Stomach (tissue), 4 donors: ENCODE measurements around the gene JAK2.

Experiments
- POLR2A ChIP-seq, 4 donors: fragments of 450-650 bp; IDR thresholded peaks; one replicate each; pipeline ENCODE4 v1.6.1; 2016; ENCODE audit warnings: antibody characterized with exemption in 4 of 4, control low read depth in 2 of 4, mild to moderate bottlenecking in 1 of 4, moderate library complexity in 1 of 4
- TF ChIP-seq, protein P1 (sequence below), 7 experiments: fragments of 450-650 bp in 4 of 7; fragments of 200-600 bp in 3 of 7; sonication (generic) in 3 of 7; IDR thresholded peaks; one replicate each; pipeline ENCODE4 v1.5.1; 2016 to 2019; ENCODE audit warnings: antibody characterized with exemption in 7 of 7, control low read depth in 2 of 7, mild to moderate bottlenecking in 1 of 7

DNA sequence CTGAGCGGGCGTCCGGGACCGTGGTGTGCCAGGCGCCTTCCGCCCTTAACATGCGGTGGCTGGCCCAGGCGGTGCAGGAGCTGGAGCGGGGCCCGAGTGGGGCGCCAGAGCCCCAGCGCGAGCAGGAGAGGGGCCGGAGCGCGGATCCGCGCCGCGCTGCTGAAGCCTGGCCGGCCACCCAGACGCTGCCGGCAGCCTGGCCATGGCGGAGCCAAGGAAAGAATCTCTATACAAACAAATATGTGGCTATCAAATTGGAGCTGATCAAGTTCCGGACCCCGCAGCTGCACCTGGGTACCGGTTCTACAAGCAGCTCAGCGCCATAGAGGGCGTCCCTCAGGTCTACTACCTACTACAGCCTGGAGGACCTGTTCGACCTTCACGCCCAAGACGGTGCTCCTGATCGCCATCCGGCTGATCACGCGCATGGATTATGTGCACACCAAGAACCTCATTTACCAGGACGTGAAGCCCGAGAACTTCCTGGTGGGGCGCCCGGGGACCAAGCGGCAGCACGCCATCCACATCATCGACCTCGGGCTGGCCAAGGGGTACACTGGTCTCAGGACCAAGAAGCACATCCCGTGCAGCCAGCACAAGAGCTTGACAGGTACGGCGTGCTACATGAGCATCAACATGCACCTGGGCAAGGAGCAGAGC lies 55.8 kb downstream of the JAK2 start:
- TF ChIP-seq, protein P1, sequence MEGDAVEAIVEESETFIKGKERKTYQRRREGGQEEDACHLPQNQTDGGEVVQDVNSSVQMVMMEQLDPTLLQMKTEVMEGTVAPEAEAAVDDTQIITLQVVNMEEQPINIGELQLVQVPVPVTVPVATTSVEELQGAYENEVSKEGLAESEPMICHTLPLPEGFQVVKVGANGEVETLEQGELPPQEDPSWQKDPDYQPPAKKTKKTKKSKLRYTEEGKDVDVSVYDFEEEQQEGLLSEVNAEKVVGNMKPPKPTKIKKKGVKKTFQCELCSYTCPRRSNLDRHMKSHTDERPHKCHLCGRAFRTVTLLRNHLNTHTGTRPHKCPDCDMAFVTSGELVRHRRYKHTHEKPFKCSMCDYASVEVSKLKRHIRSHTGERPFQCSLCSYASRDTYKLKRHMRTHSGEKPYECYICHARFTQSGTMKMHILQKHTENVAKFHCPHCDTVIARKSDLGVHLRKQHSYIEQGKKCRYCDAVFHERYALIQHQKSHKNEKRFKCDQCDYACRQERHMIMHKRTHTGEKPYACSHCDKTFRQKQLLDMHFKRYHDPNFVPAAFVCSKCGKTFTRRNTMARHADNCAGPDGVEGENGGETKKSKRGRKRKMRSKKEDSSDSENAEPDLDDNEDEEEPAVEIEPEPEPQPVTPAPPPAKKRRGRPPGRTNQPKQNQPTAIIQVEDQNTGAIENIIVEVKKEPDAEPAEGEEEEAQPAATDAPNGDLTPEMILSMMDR (IDR thresholded peaks at IDR 0.05), result no peak
- no peak for TF ChIP-seq POLR2A (IDR thresholded peaks at IDR 0.05)
